DND-41 (cell line): ENCODE results near the gene RUVBL2.
A peak's percentile ranks its signal among the peaks of the same experiment; 100 is the strongest.
"Not testable (repeated sequence)": the region's sequence is repeated elsewhere in the genome, so short reads cannot be mapped to it uniquely, and the experiment has no call there.

Experiments
- ATAC-seq: fragments of 200-7000 bp; cut with Tn5 transposase; 3 replicates; pipeline ENCODE4 v1.9.1; 2021; ENCODE audit warnings: low read depth; ENCODE audit not compliant: insufficient read depth
- DNase-seq: peaks from one replicate; pipeline ENCODE4 v3.0.0-alpha.2; 2020
- H2AFZ ChIP-seq: 2 replicates; pipeline ENCODE4 v1.6.0; 2012; ENCODE audit warnings: low read depth, low read length
- H3K27ac ChIP-seq: 2 replicates; pipeline ENCODE4 v1.5.1; 2012; ENCODE audit warnings: low read length, inconsistent platforms
- H3K27me3 ChIP-seq: fragments of 200-600 bp; sonication (generic); 2 replicates; pipeline ENCODE4 v1.6.0; 2012; ENCODE audit warnings: low read length, mild to moderate bottlenecking, inconsistent platforms; ENCODE audit not compliant: insufficient read depth, poor library complexity
- H3K36me3 ChIP-seq: 2 replicates; pipeline ENCODE4 v1.5.1; 2012; ENCODE audit warnings: low read length, inconsistent platforms; ENCODE audit not compliant: insufficient read depth
- H3K4me1 ChIP-seq: 2 replicates; pipeline ENCODE4 v1.5.1; 2012; ENCODE audit warnings: mild to moderate bottlenecking, low read length; ENCODE audit not compliant: insufficient read depth
- H3K4me2 ChIP-seq: 2 replicates; pipeline ENCODE4 v1.6.0; 2012; ENCODE audit warnings: mild to moderate bottlenecking, moderate library complexity, low read length, inconsistent platforms; ENCODE audit not compliant: insufficient read depth
- H3K4me3 ChIP-seq, 2 experiments: fragments of 200-600 bp in 1 of 2; shearing (Covaris generic) in 1 of 2; 2 replicates each; pipeline ENCODE4 v1.5.1; 2012 to 2016; ENCODE audit warnings: inconsistent platforms in 2 of 2, low read length in 2 of 2, mild to moderate bottlenecking in 2 of 2, low read depth in 1 of 2, moderate library complexity in 1 of 2
- H3K79me2 ChIP-seq: 2 replicates; pipeline ENCODE4 v1.6.0; 2012; ENCODE audit warnings: low read length, inconsistent platforms; ENCODE audit not compliant: insufficient read depth
- H3K9ac ChIP-seq: 2 replicates; pipeline ENCODE4 v1.6.0; 2012; ENCODE audit warnings: low read depth, mild to moderate bottlenecking, inconsistent platforms, low read length, moderate library complexity
- H3K9me3 ChIP-seq: 2 replicates; pipeline ENCODE4 v1.5.1; 2012; ENCODE audit warnings: low read length, moderate library complexity, mild to moderate bottlenecking, inconsistent platforms; ENCODE audit not compliant: insufficient read depth, severe bottlenecking
- H4K20me1 ChIP-seq: 2 replicates; pipeline ENCODE4 v1.6.0; 2012; ENCODE audit warnings: low read length; ENCODE audit not compliant: insufficient read depth
- TF ChIP-seq, protein P1 (sequence below): IDR thresholded peaks from 2 replicates; pipeline ENCODE4 v1.5.1; 2012; ENCODE audit warnings: borderline replicate concordance, low read length, moderate library complexity, mild to moderate bottlenecking; ENCODE audit not compliant: poor library complexity, severe bottlenecking; ENCODE audit errors: extremely low read depth

Gene RUVBL2

GRCh38 chr19:49031642-49032301 is 38.1 kb downstream of the RUVBL2 start, which contains the start of gene CGB2:
Gene CGB2 (plus strand): TSS chr19:49031890. CDS start chr19:49032096, 206 bp downstream.
- not testable (repeated sequence) for H2AFZ ChIP-seq, H3K27me3 ChIP-seq, ATAC-seq, H3K9ac ChIP-seq, H3K79me2 ChIP-seq, H3K27ac ChIP-seq, H3K36me3 ChIP-seq, H3K4me2 ChIP-seq, H3K4me1 ChIP-seq, H3K9me3 ChIP-seq, H3K4me3 ChIP-seq, H4K20me1 ChIP-seq
- peak; percentile 38 for DNase-seq
- TF ChIP-seq, protein P1, sequence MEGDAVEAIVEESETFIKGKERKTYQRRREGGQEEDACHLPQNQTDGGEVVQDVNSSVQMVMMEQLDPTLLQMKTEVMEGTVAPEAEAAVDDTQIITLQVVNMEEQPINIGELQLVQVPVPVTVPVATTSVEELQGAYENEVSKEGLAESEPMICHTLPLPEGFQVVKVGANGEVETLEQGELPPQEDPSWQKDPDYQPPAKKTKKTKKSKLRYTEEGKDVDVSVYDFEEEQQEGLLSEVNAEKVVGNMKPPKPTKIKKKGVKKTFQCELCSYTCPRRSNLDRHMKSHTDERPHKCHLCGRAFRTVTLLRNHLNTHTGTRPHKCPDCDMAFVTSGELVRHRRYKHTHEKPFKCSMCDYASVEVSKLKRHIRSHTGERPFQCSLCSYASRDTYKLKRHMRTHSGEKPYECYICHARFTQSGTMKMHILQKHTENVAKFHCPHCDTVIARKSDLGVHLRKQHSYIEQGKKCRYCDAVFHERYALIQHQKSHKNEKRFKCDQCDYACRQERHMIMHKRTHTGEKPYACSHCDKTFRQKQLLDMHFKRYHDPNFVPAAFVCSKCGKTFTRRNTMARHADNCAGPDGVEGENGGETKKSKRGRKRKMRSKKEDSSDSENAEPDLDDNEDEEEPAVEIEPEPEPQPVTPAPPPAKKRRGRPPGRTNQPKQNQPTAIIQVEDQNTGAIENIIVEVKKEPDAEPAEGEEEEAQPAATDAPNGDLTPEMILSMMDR: peak; percentile 49

DNA sequence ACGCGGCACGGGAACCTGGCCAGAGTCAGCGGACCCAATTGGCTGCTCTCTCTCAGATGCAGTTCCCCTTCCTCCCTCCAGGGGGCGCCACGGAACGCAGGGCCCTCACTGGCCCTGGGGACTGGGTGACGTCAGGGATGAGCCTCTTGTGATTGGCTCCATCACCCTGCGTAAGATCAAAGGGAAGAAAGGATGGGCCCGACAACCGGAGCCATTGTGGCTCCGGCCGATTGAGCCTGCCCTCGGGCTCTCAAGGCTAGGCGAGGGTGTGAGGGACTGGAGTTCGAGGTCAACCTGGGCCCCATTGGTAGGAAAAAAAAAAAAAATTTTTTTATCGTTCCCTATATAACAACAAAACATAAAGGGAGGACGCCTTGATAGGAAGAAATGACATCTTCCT is 43.1 kb downstream of the RUVBL2 start, which contains the start of gene CGB1:
TSS of gene CGB1 (minus strand) at position 81 of the 400 bp plus-strand sequence. CDS start 184 bp downstream, outside the sequence.
- not testable (repeated sequence) for H3K27ac ChIP-seq, H3K9me3 ChIP-seq, H3K4me3 ChIP-seq, H3K4me1 ChIP-seq, H3K36me3 ChIP-seq, H3K9ac ChIP-seq, H2AFZ ChIP-seq, H4K20me1 ChIP-seq, H3K4me2 ChIP-seq, H3K79me2 ChIP-seq, H3K27me3 ChIP-seq
- DNase-seq (peak; percentile 54), ATAC-seq (peak; percentile 45; the same call in 1 of the 3 replicates)
- TF ChIP-seq, protein P1: peak; percentile 69

GRCh38 chr19:49038111-49038510 is 44.4 kb downstream of the RUVBL2 start:
- H3K9ac ChIP-seq, H3K4me1 ChIP-seq, ATAC-seq, H3K27me3 ChIP-seq, H3K4me3 ChIP-seq, H4K20me1 ChIP-seq, H3K9me3 ChIP-seq, H3K4me2 ChIP-seq, H2AFZ ChIP-seq, H3K36me3 ChIP-seq, H3K27ac ChIP-seq, H3K79me2 ChIP-seq, DNase-seq: not testable (repeated sequence)

DNA sequence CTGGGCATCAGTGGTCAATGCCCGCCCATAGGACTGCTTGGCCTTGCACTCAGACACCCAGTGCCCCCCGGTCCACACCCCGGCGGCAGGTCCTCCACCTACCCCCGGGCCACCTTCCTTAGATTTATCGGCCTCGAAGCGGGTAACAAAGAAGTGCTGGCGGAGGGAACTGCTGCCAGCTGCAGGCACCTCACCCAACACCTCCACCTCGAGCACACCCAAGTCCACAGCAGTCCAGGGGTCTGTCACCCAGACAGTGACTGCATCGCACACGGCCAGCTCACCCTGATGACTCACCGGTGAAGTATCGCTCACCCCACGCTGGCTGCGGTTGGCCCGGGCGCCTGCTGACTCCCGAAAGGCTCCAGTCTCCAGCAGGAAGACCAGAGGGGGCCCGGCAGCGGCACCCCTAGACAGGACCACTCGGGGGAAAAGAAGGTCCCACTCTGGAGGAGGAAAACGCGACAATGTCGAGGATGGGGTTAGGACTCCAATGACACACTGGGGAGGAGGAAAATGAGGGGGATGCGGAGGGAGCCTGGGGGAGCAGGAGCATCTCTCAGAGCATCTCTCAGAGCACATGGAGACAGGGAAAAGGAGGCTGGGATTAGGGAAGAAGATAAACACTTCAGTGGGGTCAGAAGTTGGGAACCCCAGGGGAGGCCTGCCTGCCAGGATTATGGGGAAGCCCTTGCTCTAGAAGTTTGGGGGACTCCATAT is 45.0 kb downstream of the RUVBL2 start:
- H3K27me3 ChIP-seq, H3K9ac ChIP-seq, H4K20me1 ChIP-seq, H3K4me1 ChIP-seq, H3K4me3 ChIP-seq, H3K36me3 ChIP-seq, H3K4me2 ChIP-seq, H3K79me2 ChIP-seq, H2AFZ ChIP-seq, H3K27ac ChIP-seq, H3K9me3 ChIP-seq, DNase-seq, ATAC-seq: not testable (repeated sequence)

DNA sequence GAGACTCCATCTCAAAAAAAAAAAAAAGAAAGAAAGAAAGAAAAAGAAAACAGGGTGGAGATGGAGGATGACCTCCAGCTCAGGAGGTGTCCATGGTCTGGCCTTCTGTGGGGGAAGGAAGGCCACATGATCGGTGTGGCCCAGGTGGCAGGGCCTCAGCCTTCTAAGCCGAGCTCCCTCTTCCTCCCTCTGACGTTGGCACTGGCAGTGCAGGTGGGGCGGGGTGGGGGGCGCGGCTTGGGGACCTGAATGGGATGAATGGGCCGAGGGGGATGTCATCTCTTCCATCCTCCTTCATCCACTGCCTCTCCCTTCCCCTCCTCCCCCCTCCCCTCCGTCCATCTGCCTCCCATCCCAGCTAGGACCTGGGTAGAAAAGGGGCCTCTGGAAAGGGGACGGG is 46.0 kb downstream of the RUVBL2 start:
- H3K4me2 ChIP-seq, H3K9me3 ChIP-seq, ATAC-seq, DNase-seq, H3K36me3 ChIP-seq, H3K27ac ChIP-seq, H3K9ac ChIP-seq, H3K27me3 ChIP-seq, H2AFZ ChIP-seq, H3K4me1 ChIP-seq, H3K79me2 ChIP-seq, H4K20me1 ChIP-seq, H3K4me3 ChIP-seq: not testable (repeated sequence)
